ENCODE measurements around the gene DYNAP.

Gene DYNAP

DNA sequence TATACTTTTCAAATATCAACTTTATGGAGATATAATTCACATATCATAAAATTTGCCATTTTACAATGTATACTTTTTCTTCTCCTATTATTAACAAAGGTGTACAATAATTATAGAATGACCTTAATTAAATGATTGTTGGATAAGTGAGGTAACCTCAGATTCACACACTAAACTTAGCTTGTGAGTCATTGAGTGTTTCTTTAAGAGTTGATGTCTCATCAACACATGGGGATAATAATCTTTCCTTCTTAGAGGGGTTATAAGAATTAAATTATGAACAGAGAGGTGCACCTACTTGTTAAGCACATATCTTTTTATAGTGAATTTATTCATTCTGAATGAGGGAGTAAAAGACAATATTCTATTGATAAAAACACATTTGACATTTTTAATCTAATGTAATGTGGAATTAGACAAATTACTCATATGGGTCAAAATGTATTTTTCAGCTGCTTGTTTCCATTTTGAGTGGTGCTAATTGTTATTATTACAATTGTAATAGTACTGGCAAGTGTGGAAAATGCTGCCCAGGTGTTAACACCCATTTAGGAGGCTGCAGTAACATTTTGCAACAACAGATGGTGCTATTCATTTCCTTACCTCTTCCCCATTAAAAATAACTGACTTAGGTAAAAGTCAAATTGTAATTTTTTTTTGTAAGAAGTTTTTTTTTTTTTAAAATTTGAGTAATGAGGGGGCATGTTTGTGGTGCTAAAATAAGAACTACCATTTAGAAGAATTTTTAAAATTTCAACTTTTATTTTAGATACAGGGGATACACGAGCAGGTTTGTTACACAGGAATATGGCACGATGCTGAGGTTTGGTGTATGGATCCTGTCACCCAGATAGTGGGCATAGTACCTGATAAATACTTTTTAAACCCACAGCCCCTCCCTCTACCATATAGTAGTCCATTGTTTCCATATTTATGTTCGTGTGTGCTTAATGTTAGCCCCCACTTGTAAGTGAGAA, 32.1 kb upstream of the DYNAP start:
- TF ChIP-seq, protein P1, sequence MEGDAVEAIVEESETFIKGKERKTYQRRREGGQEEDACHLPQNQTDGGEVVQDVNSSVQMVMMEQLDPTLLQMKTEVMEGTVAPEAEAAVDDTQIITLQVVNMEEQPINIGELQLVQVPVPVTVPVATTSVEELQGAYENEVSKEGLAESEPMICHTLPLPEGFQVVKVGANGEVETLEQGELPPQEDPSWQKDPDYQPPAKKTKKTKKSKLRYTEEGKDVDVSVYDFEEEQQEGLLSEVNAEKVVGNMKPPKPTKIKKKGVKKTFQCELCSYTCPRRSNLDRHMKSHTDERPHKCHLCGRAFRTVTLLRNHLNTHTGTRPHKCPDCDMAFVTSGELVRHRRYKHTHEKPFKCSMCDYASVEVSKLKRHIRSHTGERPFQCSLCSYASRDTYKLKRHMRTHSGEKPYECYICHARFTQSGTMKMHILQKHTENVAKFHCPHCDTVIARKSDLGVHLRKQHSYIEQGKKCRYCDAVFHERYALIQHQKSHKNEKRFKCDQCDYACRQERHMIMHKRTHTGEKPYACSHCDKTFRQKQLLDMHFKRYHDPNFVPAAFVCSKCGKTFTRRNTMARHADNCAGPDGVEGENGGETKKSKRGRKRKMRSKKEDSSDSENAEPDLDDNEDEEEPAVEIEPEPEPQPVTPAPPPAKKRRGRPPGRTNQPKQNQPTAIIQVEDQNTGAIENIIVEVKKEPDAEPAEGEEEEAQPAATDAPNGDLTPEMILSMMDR (IDR thresholded peaks at IDR 0.05) = peak; percentile 69
- Mint-ChIP-seq H3K4me3 (no peak overlapping the region), H3K9me3 (peaks cover 8% of the 10 kb centered on the region), H3K27ac (no peak overlapping the region), H3K36me3 (ENCODE audit: low read depth) (no peaks in the 10 kb centered on the region), H3K4me1 (no peaks in the 10 kb centered on the region), H3K27me3 (ENCODE audit: low read depth, poor library complexity) (peaks cover 3% of the 10 kb centered on the region)
- DNase-seq = no peak

DNA sequence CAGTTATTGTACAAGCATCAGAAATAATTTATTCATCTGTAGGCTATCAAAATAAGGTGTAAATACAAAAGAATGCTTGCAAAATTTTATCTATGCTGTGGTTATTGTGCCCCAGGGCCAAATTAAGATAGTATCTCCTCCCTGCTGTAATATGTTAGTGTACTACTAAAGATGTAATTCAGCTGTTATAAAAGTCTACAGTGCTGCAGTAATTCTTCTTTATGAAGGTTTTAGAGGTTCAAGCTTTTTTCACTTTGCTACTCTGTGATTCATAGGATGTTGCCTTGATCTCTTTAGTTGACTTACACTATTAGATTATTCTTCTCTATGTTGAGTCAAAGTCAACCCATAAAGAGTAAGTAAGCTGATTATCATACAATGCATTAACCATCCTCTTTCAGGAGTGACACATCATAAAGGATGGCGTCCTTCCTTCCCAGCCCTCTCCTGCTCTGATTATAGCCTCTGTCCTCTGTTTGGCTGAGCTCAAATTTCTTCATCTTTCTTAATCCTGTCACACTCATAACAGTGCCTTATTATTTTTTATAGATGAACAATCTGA, 29.3 kb upstream of the DYNAP start:
- no peak overlapping the region for H3K27ac Mint-ChIP-seq
- H3K36me3 Mint-ChIP-seq (ENCODE audit: low read depth) = no peaks in the 10 kb centered on the region
- TF ChIP-seq, protein P1 (IDR thresholded peaks at IDR 0.05) = no peak
- no peak for DNase-seq
- no peak overlapping the region for H3K4me3 Mint-ChIP-seq
- H3K4me1 Mint-ChIP-seq = no peaks in the 10 kb centered on the region
- no peaks in the 10 kb centered on the region for H3K27me3 Mint-ChIP-seq (ENCODE audit: low read depth, poor library complexity)
- H3K9me3 Mint-ChIP-seq = no peaks in the 10 kb centered on the region

DNA sequence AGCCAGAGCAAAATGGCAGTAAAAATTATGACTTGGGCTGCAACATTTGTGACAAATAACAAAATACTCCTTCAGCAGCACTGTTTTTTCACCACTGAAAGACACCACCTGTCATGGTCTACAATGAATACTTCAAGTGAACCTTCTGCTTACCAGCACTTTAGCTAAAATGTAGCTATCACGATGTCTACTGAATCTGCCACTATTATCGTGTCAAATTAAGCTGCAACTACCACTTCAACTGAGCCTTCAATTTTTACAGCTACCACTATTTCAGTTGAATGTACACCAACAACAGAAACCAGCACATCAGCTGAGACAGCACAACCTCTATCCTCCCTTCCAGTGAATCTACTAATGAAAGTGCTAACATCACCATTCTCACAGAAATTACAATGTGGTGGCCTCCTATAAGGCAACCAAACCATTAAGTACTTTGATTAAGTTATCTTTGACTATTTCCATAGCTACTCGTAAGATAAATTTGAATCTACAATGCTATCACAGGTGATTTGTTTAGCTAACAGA, 10.8 kb upstream of the DYNAP start:
- TF ChIP-seq, protein P1 (IDR thresholded peaks at IDR 0.05) = no peak
- Mint-ChIP-seq H3K27me3 (ENCODE audit: low read depth, poor library complexity) (no peaks in the 10 kb centered on the region), H3K27ac (no peak overlapping the region), H3K36me3 (ENCODE audit: low read depth) (no peaks in the 10 kb centered on the region), H3K4me1 (no peaks in the 10 kb centered on the region), H3K9me3 (peaks cover 3% of the 10 kb centered on the region), H3K4me3 (no peak overlapping the region)
- DNase-seq = no peak

DNA sequence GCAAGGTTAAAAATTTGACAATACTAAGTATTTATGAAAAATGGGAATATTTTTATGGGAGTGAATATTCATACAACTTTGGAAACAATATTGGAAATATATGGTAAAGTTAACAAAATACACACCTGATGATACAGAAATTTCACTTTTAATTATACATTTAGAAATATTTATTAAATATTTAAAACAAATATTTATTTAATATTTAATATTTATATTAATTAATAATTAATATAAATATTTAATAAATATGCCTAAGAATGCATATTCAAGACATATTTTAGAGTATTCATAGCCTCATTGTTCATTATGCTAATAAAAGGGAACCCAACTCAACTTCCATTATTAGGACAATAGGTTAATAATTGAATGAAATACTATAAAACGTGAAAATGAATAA, 7.0 kb upstream of the DYNAP start:
- TF ChIP-seq, protein P1 (IDR thresholded peaks at IDR 0.05) = no peak
- Mint-ChIP-seq H3K4me3 (no peak overlapping the region), H3K9me3 (no peaks in the 10 kb centered on the region), H3K36me3 (ENCODE audit: low read depth) (no peaks in the 10 kb centered on the region), H3K27me3 (ENCODE audit: low read depth, poor library complexity) (peaks cover 3% of the 10 kb centered on the region), H3K4me1 (no peaks in the 10 kb centered on the region), H3K27ac (no peak overlapping the region)
- DNase-seq = no peak

DNA sequence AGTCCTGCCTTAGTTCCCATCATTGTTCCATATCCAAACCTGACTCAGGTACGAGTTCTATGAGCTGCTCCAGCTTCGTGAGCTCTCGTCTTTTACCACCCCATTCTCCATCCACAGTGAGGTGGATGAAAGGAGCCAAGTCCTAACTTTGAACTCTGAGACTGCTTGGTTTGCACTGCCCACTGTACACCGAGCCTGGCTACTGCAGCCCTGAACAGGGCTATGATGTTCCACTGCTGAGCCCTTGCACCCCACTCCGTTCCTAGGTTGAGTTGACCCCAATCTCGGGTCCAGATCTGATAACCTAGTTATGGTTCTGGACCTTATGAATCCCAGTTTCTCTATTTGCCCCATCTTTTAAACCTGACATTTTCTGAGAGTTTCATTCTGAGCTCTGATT, 5.3 kb upstream of the DYNAP start:
- Mint-ChIP-seq H3K36me3 (ENCODE audit: low read depth) (no peaks in the 10 kb centered on the region), H3K27me3 (ENCODE audit: low read depth, poor library complexity) (peaks cover 5% of the 10 kb centered on the region), H3K27ac (no peak overlapping the region), H3K9me3 (no peaks in the 10 kb centered on the region), H3K4me1 (no peaks in the 10 kb centered on the region), H3K4me3 (no peak overlapping the region)
- TF ChIP-seq, protein P1 (IDR thresholded peaks at IDR 0.05) = no peak
- DNase-seq = no peak

Data from nephron progenitor cell (in vitro differentiated cells).